ENCODE results near the gene UBE2Q2. TPM values are rescaled to one million over a fixed set of nuclear protein-coding genes. Genes with fewer than 3 reads are reported as not detected.

The UBE2Q2 gene
- total and polyA plus RNA-seq, 2 of the 4 experiments (the other 2 are of a cell fraction): 18.0 to 28.9 TPM

- Histone ChIP-seq H2BK20ac (ENCODE audit: low read depth, low read length) (no peak overlapping the region), H3K4me3 (ENCODE audit: insufficient read depth, low read depth, low read length) (no peak overlapping the region), H3K27ac (ENCODE audit: insufficient read depth, low read length) (no peak overlapping the region), H2AK9ac (replicated peaks; ENCODE audit: low read depth, low read length, poor library complexity) (no peak overlapping the region), H2AK5ac (ENCODE audit: low read depth, low read length) (no peak overlapping the region), H2BK5ac (ENCODE audit: low read depth, low read length, poor library complexity, severe bottlenecking) (no peak overlapping the region), H4K8ac (ENCODE audit: low read depth in 2 of 2, low read length in 2 of 2) (no peak overlapping the region), H4K91ac (ENCODE audit: insufficient read depth, low read depth, low read length) (no peak overlapping the region), H3K23ac (ENCODE audit: low read depth, low read length) (no peak overlapping the region), H3K56ac (ENCODE audit: extremely low read depth, insufficient read depth, low read length) (no peak overlapping the region), H3K9ac (ENCODE audit: low read depth, low read length) (no peak overlapping the region), H3K4me1 (ENCODE audit: control insufficient read depth, insufficient read depth, low read length) (no peaks in the 10 kb centered on the region), H3K14ac (replicated peaks; ENCODE audit: low read depth, low read length) (no peak overlapping the region), H3K9me3 (ENCODE audit: control insufficient read depth, insufficient read depth, low read length) (no peaks in the 10 kb centered on the region), H2BK15ac (ENCODE audit: low read depth, low read length) (no peak overlapping the region), H3K36me3 (ENCODE audit: control insufficient read depth, insufficient read depth, low read length) (no peaks in the 10 kb centered on the region), H3K18ac (ENCODE audit: low read depth, low read length) (no peak overlapping the region), H2BK120ac (ENCODE audit: low read depth, low read length) (no peak overlapping the region), H2AFZ (replicated peaks; ENCODE audit: low read length, poor library complexity) (no peak overlapping the region), H4K20me1 (ENCODE audit: insufficient read depth, low read length) (no peaks in the 10 kb centered on the region), H3K9me1 (ENCODE audit: insufficient read depth, low read length) (0 out of 2 replicates have a peak, but pooled peaks cover 2% of the 10 kb centered on the region), H4K5ac (ENCODE audit: low read depth, low read length) (no peak overlapping the region), H3K79me1 (ENCODE audit: low read depth in 1 of 2, low read length in 2 of 2) (no peaks in the 10 kb centered on the region), H3K27me3 (ENCODE audit: control insufficient read depth, insufficient read depth, low read length) (peaks cover 4% of the 10 kb centered on the region), H3K4me2 (ENCODE audit: low read depth, low read length) (no peak overlapping the region), H3K4ac (ENCODE audit: low read depth, low read length) (no peak overlapping the region)
- intact Hi-C loops (cut with micrococcal nuclease): no loop called here
- no CpG with 5 or more reads among the region's 3 CpGs for WGBS, 2 experiments (ENCODE audit: extremely low coverage in 2 of 2, insufficient read length in 1 of 2)
- in situ Hi-C loops (cut with MboI; ENCODE audit: low sequenced_read_pairs): loop anchor here (10.0 kb wide), 1 partner anchor 329 kb away; no protein-coding TSS in a partner anchor
- BruUV-seq (replicated peaks): no TSS peak
- DNase-seq (no peak), ATAC-seq (ENCODE audit: low read depth) (no peak)
- ChIA-PET CTCF (interaction anchor here (0.6 kb wide), 1 partner anchor 32 kb away, joined by 3 read pairs; no protein-coding TSS in a partner anchor), POLR2A (ENCODE audit: unreplicated experiment) (no interaction called here)
- dilution Hi-C loops (cut with HindIII; ENCODE audit: low sequenced_read_pairs, unreplicated experiment): no loop called here
- TF ChIP-seq MXI1 (IDR thresholded peaks at IDR 0.05; ENCODE audit: borderline replicate concordance, low read depth, low read length): no peak
- no peak for TF ChIP-seq BHLHE40 (IDR thresholded peaks at IDR 0.05; ENCODE audit: low read depth, low read length)
- no peak for TF ChIP-seq CHD1 (IDR thresholded peaks at IDR 0.05; ENCODE audit: low read depth, low read length)
- TF ChIP-seq NFE2L2 (IDR thresholded peaks at IDR 0.05; ENCODE audit: low read depth, low read length): no peak
- no peak for TF ChIP-seq CTCF (conservative IDR thresholded peaks at IDR 0.05; ENCODE audit: low read depth, low read length)
- no peak for TF ChIP-seq SMC3 (IDR thresholded peaks at IDR 0.05; ENCODE audit: low read depth, low read length)
- TF ChIP-seq RCOR1 (IDR thresholded peaks at IDR 0.05; ENCODE audit: insufficient replicate concordance, low read length): no peak
- no peak for TF ChIP-seq MAZ (IDR thresholded peaks at IDR 0.05; ENCODE audit: borderline replicate concordance, low read depth, low read length)
- no peak for TF ChIP-seq POLR2A (IDR thresholded peaks at IDR 0.05; ENCODE audit: low read depth, low read length)
- TF ChIP-seq ELK1 (IDR thresholded peaks at IDR 0.05; ENCODE audit: borderline replicate concordance, low read depth, low read length): no peak
- no peak for TF ChIP-seq CEBPB (IDR thresholded peaks at IDR 0.05; ENCODE audit: low read depth, low read length)
- TF ChIP-seq RAD21 (IDR thresholded peaks at IDR 0.05; ENCODE audit: low read length): no peak
- TF ChIP-seq FOS (IDR thresholded peaks at IDR 0.05; ENCODE audit: low read depth, low read length): no peak
- TF ChIP-seq RFX5 (IDR thresholded peaks at IDR 0.05; ENCODE audit: low read depth, low read length): no peak
- no peak for TF ChIP-seq USF2 (IDR thresholded peaks at IDR 0.05; ENCODE audit: low read depth, low read length)
These were observed 27.2 kb upstream of the UBE2Q2 start for GRCh38 chr15:75815811-75816719.
